Prostate gland (tissue), 2 donors: ENCODE results near the gene SERPINB11. TPM values are rescaled to one million over a fixed set of nuclear protein-coding genes. Genes with fewer than 3 reads are reported as not detected.

ENCODE experiments used
- DNase-seq: peaks from one replicate; pipeline ENCODE4 v3.0.0-alpha.2; 2019; ENCODE audit warnings: low spot score
- H3K27ac ChIP-seq, 2 donors: fragments of 200-600 bp; sonication (generic); 2 replicates each; pipeline ENCODE4 v1.5.1; 2017 to 2019
- H3K27me3 ChIP-seq: fragments of 200-600 bp; sonication (generic); replicated peaks from 2 replicates; pipeline ENCODE4 v1.5.1; 2019; ENCODE audit not compliant: insufficient read depth
- H3K36me3 ChIP-seq, 2 donors: fragments of 200-600 bp; sonication (generic); 1 replicate in 1 of 2; 2 replicates in 1 of 2; pipeline versions ENCODE4 v1.5.1 to v1.8.1; 2017 to 2019
- H3K4me1 ChIP-seq: fragments of 200-600 bp; sonication (generic); replicated peaks from 2 replicates; pipeline ENCODE4 v1.5.1; 2019
- H3K4me3 ChIP-seq, 2 donors: fragments of 200-600 bp; sonication (generic); 2 replicates each; pipeline ENCODE4 v1.5.1; 2017 to 2019
- H3K9me3 ChIP-seq: fragments of 200-600 bp; sonication (generic); 2 replicates; pipeline ENCODE4 v1.5.1; 2017
- CTCF ChIP-seq, 4 experiments: fragments of 200-600 bp in 2 of 4; fragments of 450-650 bp in 2 of 4; sonication (generic) in 2 of 4; IDR thresholded peaks; 1 replicate in 3 of 4; 2 replicates in 1 of 4; pipeline ENCODE4 v1.5.1; 2016 to 2019; ENCODE audit warnings: antibody characterized with exemption in 4 of 4, mild to moderate bottlenecking in 2 of 4, moderate library complexity in 2 of 4
- POLR2A ChIP-seq: fragments of 450-650 bp; IDR thresholded peaks from one replicate; pipeline ENCODE4 v1.6.1; 2016; ENCODE audit warnings: antibody characterized with exemption, mild to moderate bottlenecking
- POLR2AphosphoS5 ChIP-seq: sonication (generic); formaldehyde crosslinking; IDR thresholded peaks from one replicate; pipeline ENCODE4 v1.6.1; 2017; ENCODE audit warnings: antibody characterized with exemption
- WGBS: methylation state at CpG from one replicate; pipeline ENCODE4 v1.1.5; 2018; 5-methylcytosine and 5-hydroxymethylcytosine counted together
- intact Hi-C: fragments of 100-400 bp; cut with DNase I; formaldehyde crosslinking; loops from one replicate; pipeline ENCODE4 v1.14.2; 2022
- total RNA-seq, 2 donors: library from RNA; depleted of rRNA; stranded (reverse); fragments of >200 nt; gene quantifications; one replicate each; pipeline ENCODE4 v1.1.0, GENCODE V29; 2016

SERPINB11 gene
- total RNA-seq, 2 donors from 2014 or later, result 10.3 to 37.8 TPM

GRCh38 chr18:63762518-63762917 is 59.8 kb downstream of the SERPINB11 start:
- Histone ChIP-seq H3K4me3 (no peak overlapping the region), H3K36me3 (no peaks in the 10 kb centered on the region), H3K9me3 (no peaks in the 10 kb centered on the region), H3K27ac (no peak overlapping the region), H3K4me1 (no peaks in the 10 kb centered on the region), H3K27me3 (no peaks in the 10 kb centered on the region)
- TF ChIP-seq CTCF (IDR thresholded peaks at IDR 0.05), result no peak
- TF ChIP-seq POLR2AphosphoS5, result no peak
- TF ChIP-seq POLR2A, result no peak
- WGBS, result 96% methylated on average over 1 of the region's 1 CpG
- intact Hi-C loops, result no loop called here
- no peak for DNase-seq

- H3K36me3 ChIP-seq, result no peaks in the 10 kb centered on the region
- H3K4me3 ChIP-seq, result no peak overlapping the region
- WGBS, result 87% methylated on average over 3 of the region's 3 CpGs
- TF ChIP-seq POLR2AphosphoS5 (no peak), CTCF (IDR thresholded peaks at IDR 0.05) (no peak), POLR2A (no peak)
- H3K4me1 ChIP-seq, result no peaks in the 10 kb centered on the region
- H3K27me3 ChIP-seq, result no peaks in the 10 kb centered on the region
- no peak overlapping the region for H3K27ac ChIP-seq
- H3K9me3 ChIP-seq, result no peaks in the 10 kb centered on the region
- no peak for DNase-seq
- intact Hi-C loops, result no loop called here
These were observed 61.3 kb downstream of the SERPINB11 start for GRCh38 chr18:63763831-63764600.

GRCh38 chr18:63765837-63766236 is 63.1 kb downstream of the SERPINB11 start:
- Histone ChIP-seq H3K27me3 (no peaks in the 10 kb centered on the region), H3K27ac (no peak overlapping the region), H3K4me3 (no peak overlapping the region), H3K4me1 (no peaks in the 10 kb centered on the region), H3K9me3 (no peaks in the 10 kb centered on the region), H3K36me3 (no peaks in the 10 kb centered on the region)
- DNase-seq, result no peak
- intact Hi-C loops, result no loop called here
- WGBS, result 84% methylated on average over 2 of the region's 2 CpGs
- TF ChIP-seq CTCF (IDR thresholded peaks at IDR 0.05), result no peak
- no peak for TF ChIP-seq POLR2AphosphoS5
- TF ChIP-seq POLR2A, result no peak

Other genes starting within 250 kb of the SERPINB11 start
- 10 to 100 TPM in 1 of 2 donors, 1 to 10 TPM in 1; 7.3 to 17.3 TPM for gene SERPINB5, start 226.0 kb upstream of the SERPINB11 start, total RNA-seq
- gene SERPINB12, start 160.6 kb upstream of the SERPINB11 start, total RNA-seq, result not detected
- gene SERPINB13, start 115.6 kb upstream of the SERPINB11 start, total RNA-seq, result under 1 TPM in 1 of 2 donors, not detected in 1; 0.57 TPM
- gene SERPINB4, start 58.7 kb upstream of the SERPINB11 start, total RNA-seq, result 1 to 10 TPM in 1 of 2 donors, under 1 TPM in 1; 0.51 to 1.1 TPM
- 1 to 10 TPM; 8.5 to 8.8 TPM for gene SERPINB3, start 41.1 kb upstream of the SERPINB11 start, total RNA-seq
- under 1 TPM in 1 of 2 donors, not detected in 1; 0.97 TPM for gene SERPINB7, start 72.5 kb downstream of the SERPINB11 start, total RNA-seq
- under 1 TPM; 0.18 to 0.62 TPM for gene SERPINB2, start 184.7 kb downstream of the SERPINB11 start, total RNA-seq
- gene SERPINB10, start 205.0 kb downstream of the SERPINB11 start, total RNA-seq, result under 1 TPM in 1 of 2 donors, not detected in 1; 0.55 TPM
- gene HMSD, start 246.3 kb downstream of the SERPINB11 start, total RNA-seq, result not detected